MM.1S (cell line): ENCODE results near the gene STOX1.

Source experiments
- DNase-seq: peaks from one replicate; pipeline ENCODE4 v3.0.0-alpha.2; 2015
- H2AFZ ChIP-seq: fragments of 300-600 bp; sonication (generic); 2 replicates; pipeline ENCODE4 v1.6.0; 2016; ENCODE audit warnings: antibody characterized with exemption, low read length
- H3F3A ChIP-seq: fragments of 300-600 bp; sonication (generic); 2 replicates; pipeline ENCODE4 v1.6.1; 2016; ENCODE audit warnings: mild to moderate bottlenecking, antibody characterized with exemption, low read length, moderate library complexity, mixed read lengths; ENCODE audit not compliant: insufficient read depth
- H3K27ac ChIP-seq: fragments of 300-600 bp; sonication (generic); 2 replicates; pipeline ENCODE4 v1.5.1; 2016; ENCODE audit warnings: mild to moderate bottlenecking, low read length
- H3K27me3 ChIP-seq: fragments of 300-600 bp; sonication (generic); replicated peaks from 2 replicates; pipeline ENCODE4 v1.6.0; 2016; ENCODE audit warnings: low read length; ENCODE audit not compliant: insufficient read depth
- H3K36me3 ChIP-seq: fragments of 300-600 bp; sonication (generic); replicated peaks from 2 replicates; pipeline ENCODE4 v1.6.1; 2016; ENCODE audit warnings: mild to moderate bottlenecking, low read length, mixed read lengths; ENCODE audit not compliant: insufficient read depth
- H3K4me1 ChIP-seq: fragments of 300-600 bp; sonication (generic); 2 replicates; pipeline ENCODE4 v1.6.1; 2016; ENCODE audit warnings: low read length, mixed read lengths
- H3K4me2 ChIP-seq: fragments of 300-600 bp; sonication (generic); 2 replicates; pipeline ENCODE4 v1.6.0; 2016; ENCODE audit warnings: low read depth, low read length
- H3K4me3 ChIP-seq: fragments of 300-600 bp; sonication (generic); 2 replicates; pipeline ENCODE4 v1.5.1; 2016; ENCODE audit warnings: low read length, mixed read lengths
- H3K79me2 ChIP-seq: fragments of 300-600 bp; sonication (generic); 2 replicates; pipeline ENCODE4 v1.6.1; 2016; ENCODE audit warnings: mixed run types, low read length, mixed read lengths
- H3K9ac ChIP-seq: fragments of 300-600 bp; sonication (generic); 2 replicates; pipeline ENCODE4 v1.6.1; 2016; ENCODE audit warnings: low read length, mixed read lengths
- H3K9me2 ChIP-seq: fragments of 300-600 bp; sonication (generic); replicated peaks from 2 replicates; pipeline ENCODE4 v1.6.1; 2016; ENCODE audit warnings: mild to moderate bottlenecking, low read length, mixed read lengths; ENCODE audit not compliant: insufficient read depth
- H3K9me3 ChIP-seq: fragments of 300-600 bp; sonication (generic); replicated peaks from 2 replicates; pipeline ENCODE4 v1.6.1; 2016; ENCODE audit warnings: mild to moderate bottlenecking, low read length, mixed read lengths; ENCODE audit not compliant: insufficient read depth
- H4K20me1 ChIP-seq: fragments of 300-600 bp; sonication (generic); 2 replicates; pipeline ENCODE4 v1.6.1; 2016; ENCODE audit warnings: mild to moderate bottlenecking, low read length, moderate library complexity, mixed read lengths; ENCODE audit not compliant: insufficient read depth
- CTCF ChIP-seq: fragments of 300-600 bp; sonication (generic); IDR thresholded peaks from 2 replicates; pipeline ENCODE4 v1.5.1; 2016; ENCODE audit warnings: antibody characterized with exemption, low read length, mixed read lengths
- EZH2 ChIP-seq: fragments of 300-600 bp; sonication (generic); optimal IDR thresholded peaks from 2 replicates; pipeline ENCODE3; 2017; ENCODE audit warnings: low read depth, mild to moderate bottlenecking, antibody characterized with exemption, low read length, mixed read lengths
- EZH2phosphoT487 ChIP-seq: fragments of 300-600 bp; sonication (generic); IDR thresholded peaks from 2 replicates; pipeline ENCODE4 v1.6.1; 2018; ENCODE audit warnings: antibody characterized with exemption, low read length

The STOX1 gene

GRCh38 chr10:68900427-68901104, 73.2 kb downstream of the STOX1 start:
- TF ChIP-seq CTCF (no peak), EZH2 (no peak), EZH2phosphoT487 (no peak)
- no peaks in the 10 kb centered on the region for H3F3A ChIP-seq
- peaks cover 16% of the 10 kb centered on the region for H3K4me1 ChIP-seq
- H4K20me1 ChIP-seq = no peaks in the 10 kb centered on the region
- H3K79me2 ChIP-seq = peaks cover 41% of the 10 kb centered on the region
- H3K4me2 ChIP-seq = peak overlapping the region; percentile 86
- H3K9ac ChIP-seq = peak overlapping the region; percentile 97
- no peaks in the 10 kb centered on the region for H3K27me3 ChIP-seq
- peak overlapping the region; percentile 98 for H2AFZ ChIP-seq
- H3K4me3 ChIP-seq = peak overlapping the region; percentile 84
- no peak for DNase-seq
- H3K9me2 ChIP-seq = no peaks in the 10 kb centered on the region
- H3K9me3 ChIP-seq = no peaks in the 10 kb centered on the region
- H3K27ac ChIP-seq = peak overlapping the region; percentile 84
- H3K36me3 ChIP-seq = no peaks in the 10 kb centered on the region

GRCh38 chr10:68901105-68901927, 74.0 kb downstream of the STOX1 start, which contains the start of gene DDX50:
Gene DDX50, plus strand, starts transcription at chr10:68901315. Its CDS starts 70 bp downstream, at chr10:68901385.
- H3K9ac ChIP-seq = peak within 1 kb of the TSS; percentile 97
- peak within 1 kb of the TSS; percentile 98 for H2AFZ ChIP-seq
- peak; percentile 100 for DNase-seq
- 0 out of 2 replicates have a peak, but pooled peaks cover under 1% of the 10 kb centered on the region for H3K36me3 ChIP-seq
- H3K4me3 ChIP-seq = peak within 1 kb of the TSS; percentile 84
- H3K4me2 ChIP-seq = peak within 1 kb of the TSS; percentile 91
- no peaks in the 10 kb centered on the region for H3F3A ChIP-seq
- H4K20me1 ChIP-seq = no peaks in the 10 kb centered on the region
- H3K27me3 ChIP-seq = no peaks in the 10 kb centered on the region
- H3K79me2 ChIP-seq = peaks cover 43% of the 10 kb centered on the region
- peak within 1 kb of the TSS; percentile 84 for H3K27ac ChIP-seq
- H3K9me2 ChIP-seq = no peaks in the 10 kb centered on the region
- H3K9me3 ChIP-seq = no peaks in the 10 kb centered on the region
- H3K4me1 ChIP-seq = peaks cover 16% of the 10 kb centered on the region
- TF ChIP-seq EZH2phosphoT487 (no peak), CTCF (peak; percentile 6; the same call in 1 of the 2 replicates)

- H3K9me3 ChIP-seq = no peaks in the 10 kb centered on the region
- DNase-seq = no peak
- H3K79me2 ChIP-seq = peaks cover 52% of the 10 kb centered on the region
- peak overlapping the region; percentile 91; the same call in 1 of the 2 replicates for H3K4me2 ChIP-seq
- no peaks in the 10 kb centered on the region for H3K27me3 ChIP-seq
- H4K20me1 ChIP-seq = no peaks in the 10 kb centered on the region
- TF ChIP-seq CTCF (no peak), EZH2 (no peak), EZH2phosphoT487 (no peak)
- no peak overlapping the region for H2AFZ ChIP-seq
- no peaks in the 10 kb centered on the region for H3F3A ChIP-seq
- peaks cover 8% of the 10 kb centered on the region; the same call in 1 of the 2 replicates for H3K36me3 ChIP-seq
- no peaks in the 10 kb centered on the region for H3K9me2 ChIP-seq
- H3K4me3 ChIP-seq = peak overlapping the region; percentile 84
- H3K4me1 ChIP-seq = peaks cover 16% of the 10 kb centered on the region
- H3K9ac ChIP-seq = peak overlapping the region; percentile 97; the same call in 1 of the 2 replicates
- no peak overlapping the region for H3K27ac ChIP-seq
These were observed 75.1 kb downstream of the STOX1 start for GRCh38 chr10:68902382-68902781.
